AG04449 (cell line): ENCODE results near the gene RINT1.

ENCODE experiments used
- CTCF ChIA-PET: fragments of 350-600 bp; formaldehyde crosslinking; extraction: SDS; loops from one replicate; lab custom pipeline; 2021; ENCODE audit warnings: antibody characterized with exemption; lab: Yijun Ruan, JAX
- POLR2A ChIA-PET: fragments of 400-600, 350-600 bp; formaldehyde crosslinking; extraction: SDS; loops from one replicate; lab custom pipeline; 2020; ENCODE audit warnings: antibody characterized with exemption, inconsistent platforms; lab: Yijun Ruan, JAX
- DNase-seq: peaks from one replicate; pipeline ENCODE4 v3.0.0-alpha.2; 2010; ENCODE audit warnings: low read depth, low spot score
- H3K4me3 ChIP-seq: 2 replicates; pipeline ENCODE4 v1.5.1; 2011; ENCODE audit warnings: low read depth, mild to moderate bottlenecking, control low read depth, low read length
- CTCF ChIP-seq: IDR thresholded peaks from one replicate; pipeline ENCODE4 v1.5.1; 2011; ENCODE audit warnings: mild to moderate bottlenecking, moderate library complexity, low read length, control low read depth, inconsistent platforms; ENCODE audit not compliant: insufficient read depth; ENCODE audit errors: missing control alignments

RINT1 gene

DNA sequence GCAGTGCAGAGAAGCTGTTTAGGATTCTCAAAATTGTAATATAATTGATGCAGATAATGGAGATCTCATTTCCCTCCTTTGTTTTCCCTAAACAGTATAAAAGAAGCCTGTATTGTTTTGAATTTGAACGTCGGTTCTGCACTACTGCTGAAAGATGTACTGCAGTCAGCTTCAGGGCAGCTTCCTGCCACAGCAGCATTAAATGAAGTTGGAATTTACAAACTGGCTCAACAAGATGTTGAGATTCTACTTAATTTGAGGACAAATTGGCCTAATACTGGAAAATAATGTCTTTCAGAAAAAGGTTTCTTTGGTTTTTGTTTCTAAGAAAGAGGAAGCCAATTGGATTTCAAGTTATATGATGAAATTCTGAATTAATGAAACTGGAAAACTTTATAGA is 35.0 kb downstream of the RINT1 start:
- H3K4me3 ChIP-seq, result no peak overlapping the region
- CTCF ChIA-PET, result interaction anchor here (1.3 to 2.9 kb wide), 2 partner anchors 12 to 35 kb away, joined by 4 to 13 read pairs; partner anchors contain the start of gene RINT1
- DNase-seq, result no peak
- no peak for TF ChIP-seq CTCF
- POLR2A ChIA-PET, result interaction anchor here (0.6 kb wide), 1 partner anchor 472 kb away, joined by 3 read pairs; no protein-coding TSS in a partner anchor

- POLR2A ChIA-PET, result no interaction called here
These were observed 35.8 kb downstream of the RINT1 start for GRCh38 chr7:105567821-105568220.

DNA sequence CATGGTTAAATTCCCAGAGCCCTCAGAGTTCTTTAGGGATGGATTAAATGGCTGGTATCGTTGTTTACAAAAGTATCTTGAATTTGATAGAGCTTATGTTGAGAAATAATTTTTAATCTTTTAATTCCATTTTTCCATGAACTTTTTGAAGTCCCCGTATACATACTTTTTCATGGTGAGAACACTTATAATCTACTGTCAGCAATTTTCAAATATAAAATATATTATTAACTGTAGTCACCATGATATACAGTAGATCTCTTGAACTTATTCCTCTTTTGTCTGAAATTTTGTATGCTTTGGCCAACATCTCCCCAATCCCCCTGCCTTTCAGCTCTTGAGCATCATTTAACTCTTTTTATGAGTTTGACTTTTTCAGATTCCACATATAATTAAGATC is 39.9 kb downstream of the RINT1 start:
- ChIA-PET CTCF (interaction anchor here (0.9 to 2.6 kb wide), 2 partner anchors 10 to 20 kb away, joined by 3 to 8 read pairs; partner anchors contain the start of gene EFCAB10), POLR2A (no interaction called here)
- no peak overlapping the region for H3K4me3 ChIP-seq
- TF ChIP-seq CTCF, result no peak
- DNase-seq, result no peak

More at GRCh38 chr7:105567821-105568220, 35.8 kb downstream of the RINT1 start:
- no peak for TF ChIP-seq CTCF
- H3K4me3 ChIP-seq, result no peak overlapping the region
- CTCF ChIA-PET, result interaction anchor here (1.1 kb wide), 1 partner anchor 13 kb away, joined by 3 read pairs; no protein-coding TSS in a partner anchor
- DNase-seq, result no peak

DNA sequence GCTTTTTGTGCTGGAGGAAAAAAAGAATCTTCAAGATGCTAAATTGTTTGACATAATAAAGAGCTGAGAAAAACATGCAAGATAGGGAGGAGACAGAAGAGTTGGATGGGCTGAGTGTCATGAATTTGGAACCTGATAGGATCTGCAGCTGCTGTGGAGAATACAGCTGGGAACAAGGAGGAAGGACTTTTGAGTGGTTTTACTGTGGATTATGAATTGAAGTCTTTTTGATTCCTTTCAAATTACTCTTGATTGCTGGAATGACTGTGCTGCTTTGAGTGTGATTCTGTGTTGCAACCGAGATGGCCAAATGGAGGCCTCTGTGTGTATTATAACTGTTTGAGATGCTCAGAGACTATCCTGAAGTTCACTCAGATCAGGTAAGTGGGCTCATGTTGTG is 45.2 kb downstream of the RINT1 start:
- TF ChIP-seq CTCF, result no peak
- no peak for DNase-seq
- ChIA-PET POLR2A (interaction anchor here (0.7 kb wide), 1 partner anchor 67 kb away, joined by 4 read pairs; no protein-coding TSS in a partner anchor), CTCF (interaction anchor here (0.9 to 1.2 kb wide), 3 partner anchors 12 to 45 kb away, joined by 3 to 5 read pairs (median 4); partner anchors contain the start of gene RINT1)
- no peak overlapping the region for H3K4me3 ChIP-seq

GRCh38 chr7:105578496-105578895 is 46.5 kb downstream of the RINT1 start:
- CTCF ChIA-PET, result interaction anchor here (2.4 kb wide), 1 partner anchor 11 kb away, joined by 12 read pairs; no protein-coding TSS in a partner anchor
- TF ChIP-seq CTCF, result no peak

DNA sequence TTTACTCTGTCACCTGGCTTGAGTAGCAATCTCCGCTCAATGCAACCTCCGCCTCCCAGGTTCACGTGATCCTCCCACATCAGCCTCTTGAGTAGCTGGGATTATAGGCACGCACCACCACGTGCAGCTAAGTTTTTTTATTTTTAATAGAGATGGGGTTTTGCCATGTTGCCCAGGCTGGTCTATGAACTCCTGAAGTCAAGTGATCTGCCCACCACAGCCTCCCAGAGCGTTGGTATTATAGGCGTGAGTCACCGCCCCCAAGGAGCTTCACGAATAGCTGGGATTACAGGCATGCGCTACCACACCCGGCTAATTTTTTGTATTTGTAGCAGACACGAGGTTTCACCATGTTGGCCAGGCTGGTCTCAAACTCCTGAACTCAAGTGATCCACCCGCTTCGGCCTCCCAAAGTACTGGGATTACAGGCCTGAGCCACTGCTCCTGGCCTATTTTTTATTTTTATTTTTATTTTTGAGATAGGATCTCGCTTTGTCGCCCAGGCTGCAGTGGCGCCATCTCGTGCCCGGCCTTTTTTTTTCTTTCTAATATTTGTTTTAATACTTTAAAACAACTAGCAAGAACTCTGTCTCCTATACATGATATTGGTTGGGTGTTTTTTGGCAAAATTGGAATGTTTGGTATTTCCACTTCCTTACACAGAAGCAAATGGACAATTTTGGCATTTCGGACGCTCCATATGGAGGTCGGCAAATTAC is 48.2 kb downstream of the RINT1 start:
- DNase-seq, result no peak
- no peak overlapping the region for H3K4me3 ChIP-seq
- POLR2A ChIA-PET, result no interaction called here
- TF ChIP-seq CTCF, result no peak
- CTCF ChIA-PET, result interaction anchor here (2.4 kb wide), 1 partner anchor 9 kb away, joined by 12 read pairs; no protein-coding TSS in a partner anchor

More at GRCh38 chr7:105578496-105578895, 46.5 kb downstream of the RINT1 start:
- POLR2A ChIA-PET, result no interaction called here
- no peak overlapping the region for H3K4me3 ChIP-seq
- DNase-seq, result no peak
